Epithelial cell of esophagus (primary cell): ENCODE measurements around the gene ARMH3.

Experiments used
- DNase-seq: peaks from one replicate; pipeline ENCODE4 v3.0.0; 2010; ENCODE audit warnings: low read depth
- H3K4me3 ChIP-seq: 2 replicates; pipeline ENCODE4 v1.5.1; 2011; ENCODE audit warnings: mild to moderate bottlenecking, low read length, control low read depth
- TF ChIP-seq, protein P1 (sequence below): IDR thresholded peaks from 2 replicates; pipeline ENCODE4 v1.5.1; 2011; ENCODE audit warnings: low read depth, mild to moderate bottlenecking, low read length, control low read depth, inconsistent platforms; ENCODE audit not compliant: insufficient read depth; ENCODE audit errors: missing control alignments

ARMH3 gene

DNA sequence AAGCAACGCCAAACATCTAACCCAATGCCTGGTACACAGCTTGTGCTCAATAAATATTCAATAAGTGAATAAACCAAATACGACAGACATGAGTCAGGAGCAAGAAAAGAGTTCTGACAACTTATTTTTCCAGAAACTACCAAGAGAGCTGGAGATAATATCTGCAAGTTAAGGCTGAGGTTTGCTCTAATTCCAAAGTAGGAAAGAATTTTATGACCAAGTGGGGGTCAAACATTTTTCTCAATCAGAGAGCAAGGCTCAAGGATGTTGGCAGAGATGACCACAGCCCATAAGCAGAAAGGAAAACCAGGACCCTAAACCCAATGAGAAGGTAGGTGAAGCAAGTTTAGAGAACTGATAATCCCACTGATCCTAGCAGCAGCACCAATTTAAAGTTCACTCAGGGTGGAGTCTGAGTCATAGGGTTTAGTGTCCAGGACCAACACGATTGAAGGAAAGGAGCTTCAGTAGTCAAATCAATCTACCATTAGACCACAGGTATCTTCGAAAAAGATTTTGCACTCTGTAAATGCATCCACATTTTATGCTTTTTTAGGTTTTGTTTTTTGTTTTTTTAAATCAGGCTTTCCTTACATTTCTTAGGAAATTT, 163.1 kb downstream of the ARMH3 start:
- no peak for DNase-seq
- no peak overlapping the region for H3K4me3 ChIP-seq
- TF ChIP-seq, protein P1, sequence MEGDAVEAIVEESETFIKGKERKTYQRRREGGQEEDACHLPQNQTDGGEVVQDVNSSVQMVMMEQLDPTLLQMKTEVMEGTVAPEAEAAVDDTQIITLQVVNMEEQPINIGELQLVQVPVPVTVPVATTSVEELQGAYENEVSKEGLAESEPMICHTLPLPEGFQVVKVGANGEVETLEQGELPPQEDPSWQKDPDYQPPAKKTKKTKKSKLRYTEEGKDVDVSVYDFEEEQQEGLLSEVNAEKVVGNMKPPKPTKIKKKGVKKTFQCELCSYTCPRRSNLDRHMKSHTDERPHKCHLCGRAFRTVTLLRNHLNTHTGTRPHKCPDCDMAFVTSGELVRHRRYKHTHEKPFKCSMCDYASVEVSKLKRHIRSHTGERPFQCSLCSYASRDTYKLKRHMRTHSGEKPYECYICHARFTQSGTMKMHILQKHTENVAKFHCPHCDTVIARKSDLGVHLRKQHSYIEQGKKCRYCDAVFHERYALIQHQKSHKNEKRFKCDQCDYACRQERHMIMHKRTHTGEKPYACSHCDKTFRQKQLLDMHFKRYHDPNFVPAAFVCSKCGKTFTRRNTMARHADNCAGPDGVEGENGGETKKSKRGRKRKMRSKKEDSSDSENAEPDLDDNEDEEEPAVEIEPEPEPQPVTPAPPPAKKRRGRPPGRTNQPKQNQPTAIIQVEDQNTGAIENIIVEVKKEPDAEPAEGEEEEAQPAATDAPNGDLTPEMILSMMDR, result no peak

DNA sequence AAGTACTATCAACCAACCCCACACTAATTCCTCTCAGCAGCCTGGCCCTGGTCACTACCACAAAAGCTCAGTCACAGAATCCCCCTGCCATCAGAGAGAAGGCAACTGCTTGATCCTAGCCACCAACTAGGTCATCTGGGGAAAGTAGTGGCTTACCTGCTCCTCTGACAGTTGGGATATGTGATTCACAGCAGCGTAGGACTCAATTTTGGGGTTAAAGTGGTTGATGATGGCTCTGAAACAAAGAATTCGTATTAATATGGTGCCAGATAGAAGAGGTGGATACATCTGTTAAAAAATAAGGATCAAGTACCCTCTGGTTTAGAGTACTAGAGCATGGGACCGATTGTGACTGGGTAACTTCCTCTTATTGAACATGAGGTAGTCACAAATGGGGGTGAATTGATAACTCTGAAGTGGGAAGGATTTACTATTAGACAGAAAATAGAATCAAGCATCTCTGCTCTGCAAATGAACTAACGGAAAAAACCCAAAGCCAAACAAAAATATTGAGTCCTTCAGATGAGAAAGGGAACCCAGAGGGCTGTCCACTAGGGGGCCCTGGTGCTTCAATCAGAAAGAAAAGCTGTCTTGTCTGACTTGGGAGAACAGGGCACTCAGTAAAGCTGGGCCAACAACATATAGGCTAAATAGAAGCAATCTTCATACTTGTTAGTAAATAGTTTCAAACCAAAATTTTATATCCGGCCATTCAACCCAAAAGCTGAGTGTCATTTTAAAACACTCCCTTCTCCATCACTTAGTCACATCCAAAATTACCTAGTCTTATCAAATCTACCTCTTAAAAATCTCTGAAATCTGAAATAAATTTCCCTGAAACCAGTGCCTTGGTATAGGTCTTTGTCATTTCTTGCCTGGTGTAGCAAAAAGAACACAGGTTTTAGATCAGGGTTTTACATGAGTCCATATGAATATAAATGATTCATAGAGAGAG, 166.4 kb downstream of the ARMH3 start:
- TF ChIP-seq, protein P1, result peak; percentile 91
- H3K4me3 ChIP-seq, result no peak overlapping the region
- DNase-seq, result peak; percentile 75

DNA sequence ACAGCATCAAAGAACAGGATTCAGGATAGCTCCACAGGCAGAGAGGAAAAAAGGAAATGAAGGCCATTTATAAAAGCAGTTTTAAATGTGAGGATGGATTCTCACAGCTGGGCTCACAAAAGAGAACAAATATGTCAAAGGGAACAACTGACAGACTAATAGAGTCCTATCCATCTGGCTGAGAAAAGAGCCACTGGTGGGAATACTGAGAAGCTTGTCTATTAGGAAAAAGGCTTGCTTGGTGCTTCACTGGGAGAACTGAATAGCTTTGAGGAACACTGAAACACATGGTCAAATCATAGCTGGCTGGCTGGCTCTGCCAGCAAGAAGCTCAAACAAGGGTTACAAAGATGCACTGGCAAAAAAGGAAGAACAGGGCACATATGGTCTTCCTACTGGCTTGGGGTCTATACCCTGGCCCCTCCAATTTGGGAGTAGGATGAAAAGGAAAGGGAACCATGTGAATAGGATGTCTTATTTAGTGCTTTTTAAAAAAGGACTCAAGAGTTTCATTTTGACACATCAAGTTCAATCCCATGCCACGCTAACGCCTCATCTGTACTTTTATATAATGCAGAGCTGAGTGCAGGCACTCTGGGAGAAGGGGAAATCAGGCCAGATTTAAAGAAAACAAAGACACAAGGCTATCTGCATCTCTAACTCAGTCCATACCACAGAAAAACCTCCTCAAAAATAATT, 167.6 kb downstream of the ARMH3 start:
- no peak overlapping the region for H3K4me3 ChIP-seq
- TF ChIP-seq, protein P1, result no peak
- DNase-seq, result no peak

DNA sequence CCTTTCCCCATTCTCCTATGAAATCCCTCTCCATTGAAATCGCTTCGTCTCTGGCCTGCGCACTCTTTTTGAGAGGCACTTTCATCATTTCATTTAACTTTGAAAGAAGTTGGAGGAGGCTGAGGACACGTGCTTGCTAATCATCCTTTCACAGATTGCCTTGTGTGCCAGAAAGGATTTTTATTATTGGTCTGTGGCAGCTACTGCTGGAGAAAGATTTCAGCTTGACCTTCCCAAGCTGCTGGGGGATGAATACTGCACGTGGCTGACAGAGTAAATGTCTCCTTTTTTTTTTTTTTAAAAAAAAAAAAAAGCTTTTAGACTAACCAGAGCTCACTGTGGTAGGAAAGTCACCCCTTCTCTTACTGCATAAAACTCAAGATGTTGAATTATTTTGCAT, 168.2 kb downstream of the ARMH3 start:
- TF ChIP-seq, protein P1, result no peak
- H3K4me3 ChIP-seq, result no peak overlapping the region
- no peak for DNase-seq

DNA sequence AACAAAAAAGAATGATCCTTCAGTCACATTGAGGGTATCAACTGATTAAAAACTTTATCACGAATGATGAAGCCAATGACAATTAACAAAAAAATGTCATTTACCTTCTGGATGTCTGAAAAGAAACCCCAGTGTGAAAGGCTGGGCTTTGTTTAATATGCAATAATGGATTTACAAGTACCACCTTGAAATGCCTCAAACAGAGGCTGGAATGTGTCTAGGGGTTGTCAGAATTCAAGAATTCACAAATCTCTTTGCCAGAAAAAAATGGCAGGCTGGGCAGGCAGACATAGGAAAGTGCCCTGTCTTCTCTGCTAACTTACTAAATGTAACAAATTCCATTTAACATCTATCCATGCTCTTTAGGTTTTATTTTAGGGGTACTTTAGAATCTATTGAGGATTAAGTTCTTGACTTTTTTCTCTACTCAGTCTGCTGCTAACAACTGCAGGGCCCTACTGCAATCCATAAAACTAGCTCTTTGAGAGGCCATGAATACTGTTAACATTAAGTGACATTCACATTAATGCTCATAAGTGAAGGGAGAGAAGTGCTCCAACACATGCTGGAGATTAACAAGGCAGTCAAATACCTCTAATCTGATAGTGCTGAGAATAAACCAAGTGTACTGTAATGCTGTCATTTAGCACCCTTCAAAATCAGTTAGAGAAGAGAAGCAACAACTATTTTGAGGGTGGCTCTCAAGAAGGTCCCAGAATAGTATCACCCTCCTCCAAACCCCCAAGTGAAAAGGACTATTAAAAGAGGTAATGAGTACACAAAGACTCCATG, 169.3 kb downstream of the ARMH3 start:
- DNase-seq, result no peak
- TF ChIP-seq, protein P1, result no peak

DNA sequence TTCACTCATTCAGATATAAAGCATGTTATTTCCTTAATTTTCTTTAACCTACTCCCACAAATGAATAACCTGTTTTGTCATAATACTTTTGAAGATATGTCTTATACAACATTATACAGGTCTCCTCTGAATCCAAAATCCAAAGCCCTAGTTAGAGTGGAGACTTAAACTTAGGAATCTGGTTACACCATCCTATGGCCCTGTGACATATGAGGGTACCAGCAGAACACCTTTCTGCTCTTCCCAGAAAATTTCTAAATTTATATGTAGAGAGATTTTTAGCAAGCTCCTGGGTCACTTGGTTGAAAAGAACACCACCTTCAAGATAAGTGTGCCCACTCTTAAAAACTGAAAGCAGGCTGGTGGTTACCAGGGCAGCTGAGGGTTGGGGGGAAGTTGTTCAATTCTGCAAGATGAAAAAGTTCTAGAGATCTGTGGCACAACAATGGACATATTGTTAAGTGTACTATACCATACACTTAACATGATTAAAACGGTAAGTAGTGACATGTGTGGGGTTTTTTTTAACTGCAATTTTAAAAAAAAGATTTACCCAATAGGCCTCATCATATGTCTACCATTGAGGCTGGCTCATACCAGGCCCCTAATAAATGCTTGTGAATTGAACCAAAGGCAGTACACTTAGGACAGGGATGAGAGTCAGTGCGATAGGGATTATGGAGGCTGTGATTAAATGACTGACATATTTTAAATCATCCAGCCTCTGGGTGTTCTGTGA, 174.8 kb downstream of the ARMH3 start:
- TF ChIP-seq, protein P1, result no peak
- no peak for DNase-seq
- no peak overlapping the region for H3K4me3 ChIP-seq

More for the DNA sequence above, 169.3 kb downstream of the ARMH3 start:
- no peak overlapping the region for H3K4me3 ChIP-seq
